H9 (cell line): ENCODE data around the gene IFT25. TPM values are rescaled to one million over a fixed set of nuclear protein-coding genes. Genes with fewer than 3 reads are reported as not detected.
"Not testable (repeated sequence)": the region's sequence is repeated elsewhere in the genome, so short reads cannot be mapped to it uniquely, and the experiment has no call there.

Source experiments
- DNase-seq: peaks from one replicate; pipeline ENCODE4 v3.0.0-alpha.2; 2017
- H2AFZ ChIP-seq: one replicate; pipeline ENCODE4 v1.6.1; 2013; ENCODE audit warnings: mild to moderate bottlenecking, low read length, control low read depth, moderate library complexity
- H2AK5ac ChIP-seq: 2 replicates; pipeline ENCODE4 v1.6.1; 2013; ENCODE audit warnings: low read length, control low read depth, mixed read lengths; ENCODE audit not compliant: insufficient read length
- H2BK120ac ChIP-seq: one replicate; pipeline ENCODE4 v1.6.1; 2013; ENCODE audit warnings: low read depth, mild to moderate bottlenecking, low read length, control low read depth, inconsistent platforms; ENCODE audit not compliant: poor library complexity, severe bottlenecking
- H2BK12ac ChIP-seq: 2 replicates; pipeline ENCODE4 v1.6.1; 2013; ENCODE audit warnings: low read length, control low read depth, mixed read lengths, low read depth; ENCODE audit not compliant: insufficient read length
- H2BK15ac ChIP-seq: 2 replicates; pipeline ENCODE4 v1.6.1; 2013; ENCODE audit warnings: low read depth, low read length, control low read depth
- H2BK20ac ChIP-seq: one replicate; pipeline ENCODE4 v1.6.1; 2013; ENCODE audit warnings: low read depth, mild to moderate bottlenecking, low read length, control low read depth, inconsistent platforms; ENCODE audit not compliant: poor library complexity, severe bottlenecking
- H2BK5ac ChIP-seq: 2 replicates; pipeline ENCODE4 v1.6.1; 2013; ENCODE audit warnings: low read length, control low read depth, mixed read lengths; ENCODE audit not compliant: insufficient read length
- H3K14ac ChIP-seq: 2 replicates; pipeline ENCODE4 v1.6.1; 2013; ENCODE audit warnings: low read length, control low read depth; ENCODE audit not compliant: insufficient read depth
- H3K18ac ChIP-seq: 2 replicates; pipeline ENCODE4 v1.6.1; 2013; ENCODE audit warnings: low read depth, mild to moderate bottlenecking, mixed read lengths, low read length, control low read depth; ENCODE audit not compliant: insufficient read length
- H3K23ac ChIP-seq: 2 replicates; pipeline ENCODE4 v1.6.1; 2013; ENCODE audit warnings: low read length, control low read depth, mixed read lengths, low read depth; ENCODE audit not compliant: insufficient read length
- H3K23me2 ChIP-seq: 2 replicates; pipeline ENCODE4 v1.6.1; 2013; ENCODE audit warnings: low read depth, mild to moderate bottlenecking, mixed read lengths, low read length, control low read depth; ENCODE audit not compliant: insufficient read length, poor library complexity, severe bottlenecking
- H3K27ac ChIP-seq: 2 replicates; pipeline ENCODE4 v1.5.1; 2013; ENCODE audit warnings: low read length, control low read depth, mixed read lengths, low read depth; ENCODE audit not compliant: insufficient read length
- H3K27me3 ChIP-seq: 2 replicates; pipeline ENCODE4 v1.6.1; 2013; ENCODE audit warnings: low read length, control low read depth, inconsistent platforms; ENCODE audit not compliant: insufficient read depth
- H3K4ac ChIP-seq: 2 replicates; pipeline ENCODE4 v1.6.1; 2013; ENCODE audit warnings: low read depth, mild to moderate bottlenecking, control low read depth, inconsistent platforms, low read length, moderate library complexity
- H3K4me1 ChIP-seq: 2 replicates; pipeline ENCODE4 v1.6.1; 2013; ENCODE audit warnings: low read length, control low read depth, inconsistent platforms; ENCODE audit not compliant: insufficient read depth
- H3K4me2 ChIP-seq: 2 replicates; pipeline ENCODE4 v1.6.1; 2013; ENCODE audit warnings: low read length, control low read depth, mixed read lengths; ENCODE audit not compliant: insufficient read length, insufficient read depth
- H3K56ac ChIP-seq: 2 replicates; pipeline ENCODE4 v1.6.1; 2013; ENCODE audit warnings: low read depth, mild to moderate bottlenecking, mixed read lengths, low read length, control low read depth; ENCODE audit not compliant: insufficient read length
- H3K79me1 ChIP-seq: 2 replicates; pipeline ENCODE4 v1.6.1; 2013; ENCODE audit warnings: low read depth, mild to moderate bottlenecking, moderate library complexity, low read length, control low read depth, inconsistent platforms; ENCODE audit not compliant: insufficient read depth, poor library complexity, severe bottlenecking
- H3K79me2 ChIP-seq: 2 replicates; pipeline ENCODE4 v1.6.1; 2013; ENCODE audit warnings: low read length, control low read depth, inconsistent platforms; ENCODE audit not compliant: insufficient read depth
- H3K9ac ChIP-seq: 2 replicates; pipeline ENCODE4 v1.6.1; 2013; ENCODE audit warnings: low read length, control low read depth, mixed read lengths; ENCODE audit not compliant: insufficient read length; ENCODE audit errors: extremely low read depth
- H3K9me3 ChIP-seq: one replicate; pipeline ENCODE4 v1.6.1; 2013; ENCODE audit warnings: low read depth, low read length, inconsistent platforms; ENCODE audit not compliant: control insufficient read depth
- H3T11ph ChIP-seq: one replicate; pipeline ENCODE4 v1.6.1; 2013; ENCODE audit warnings: mild to moderate bottlenecking, low read length, control low read depth, inconsistent platforms
- H4K20me1 ChIP-seq: one replicate; pipeline ENCODE4 v1.6.1; 2013; ENCODE audit not compliant: control insufficient read depth, insufficient read length, insufficient read depth
- H4K5ac ChIP-seq: 2 replicates; pipeline ENCODE4 v1.6.1; 2013; ENCODE audit warnings: low read depth, mild to moderate bottlenecking, mixed read lengths, low read length, control low read depth; ENCODE audit not compliant: insufficient read length
- H4K8ac ChIP-seq: replicated peaks from 2 replicates; pipeline ENCODE4 v1.6.1; 2013; ENCODE audit warnings: low read length, control low read depth, mixed read lengths, low read depth; ENCODE audit not compliant: insufficient read length
- H4K91ac ChIP-seq: 2 replicates; pipeline ENCODE4 v1.6.1; 2013; ENCODE audit warnings: low read depth, mild to moderate bottlenecking, moderate library complexity, mixed read lengths, low read length, control low read depth; ENCODE audit not compliant: insufficient read length
- H3K27ac Mint-ChIP-seq, 3 experiments: 2 replicates in 2 of 3; 3 replicates in 1 of 3; pipeline ENCODE4 v1.8.0; 2020 to 2021; ENCODE audit warnings: mixed read lengths in 3 of 3, mild to moderate bottlenecking in 1 of 3, moderate library complexity in 1 of 3
- H3K27me3 Mint-ChIP-seq: 2 replicates; pipeline ENCODE4 v1.8.0; 2021; ENCODE audit warnings: low read depth, mild to moderate bottlenecking, moderate library complexity, mixed read lengths
- H3K36me3 Mint-ChIP-seq, 3 experiments: 2 replicates in 2 of 3; 3 replicates in 1 of 3; pipeline ENCODE4 v1.8.0; 2020 to 2021; ENCODE audit warnings: low read depth in 3 of 3, mixed read lengths in 3 of 3; ENCODE audit not compliant: insufficient read depth in 1 of 3
- H3K4me1 Mint-ChIP-seq, 2 experiments: 2 replicates each; pipeline ENCODE4 v1.8.0; 2020; ENCODE audit warnings: mixed read lengths in 2 of 2
- H3K4me3 Mint-ChIP-seq, 2 experiments: 2 replicates in 1 of 2; 3 replicates in 1 of 2; pipeline ENCODE4 v1.8.0; 2020 to 2021; ENCODE audit warnings: mild to moderate bottlenecking in 2 of 2, mixed read lengths in 2 of 2, moderate library complexity in 1 of 2
- H3K9me3 Mint-ChIP-seq, 2 experiments: 2 replicates in 1 of 2; 3 replicates in 1 of 2; pipeline ENCODE4 v1.8.0; 2020; ENCODE audit warnings: mild to moderate bottlenecking in 2 of 2, mixed read lengths in 2 of 2, moderate library complexity in 1 of 2
- WGBS: extraction: QIAGEN DNeasy Blood & Tissue Kit; methylation state at CpG from one replicate; pipeline ENCODE4 v1.1.7; 2013; ENCODE audit warnings: missing lambda C conversion rate, low lambda C conversion rate, mixed read lengths; ENCODE audit not compliant: insufficient read length; ENCODE audit errors: extremely low coverage; 5-methylcytosine and 5-hydroxymethylcytosine counted together
- total RNA-seq: library from RNA; stranded (reverse); gene quantifications from 2 replicates; pipeline ENCODE4 v1.2.1, GENCODE V29; 2021
- TF ChIP-seq, protein P1 (sequence below): fragments of 200-600 bp; sonication (generic); conservative IDR thresholded peaks from 3 replicates; pipeline ENCODE4 v1.8.0; 2021; ENCODE audit warnings: antibody characterized with exemption, mild to moderate bottlenecking

The IFT25 gene
- total RNA-seq, 1 experiment from 2014 or later, result 36.8 TPM

GRCh38 chr1:53878492-53879105 is 66.9 kb downstream of the IFT25 start:
- no peaks in the 10 kb centered on the region for H3K23me2 ChIP-seq
- no peak overlapping the region for H3K4ac ChIP-seq
- H2BK15ac ChIP-seq, result no peak overlapping the region
- H3K79me1 ChIP-seq, result no peaks in the 10 kb centered on the region
- H3K56ac ChIP-seq, result no peak overlapping the region
- no peaks in the 10 kb centered on the region for H3K4me1 ChIP-seq
- H4K91ac ChIP-seq, result no peak overlapping the region
- H4K20me1 ChIP-seq, result no peaks in the 10 kb centered on the region
- H2BK20ac ChIP-seq, result no peak overlapping the region
- H2BK5ac ChIP-seq, result no peak overlapping the region
- H2AFZ ChIP-seq, result no peak overlapping the region
- H4K8ac ChIP-seq, result no peak overlapping the region
- H3K4me2 ChIP-seq, result no peak overlapping the region
- H3K23ac ChIP-seq, result no peak overlapping the region
- no peak overlapping the region for H2BK120ac ChIP-seq
- no peak overlapping the region for H3K18ac ChIP-seq
- no peak overlapping the region for H3K9ac ChIP-seq
- Mint-ChIP-seq H3K27ac (no peak overlapping the region; a peak in 1 of 7 replicates), H3K4me3 (no peak overlapping the region), H3K4me1 (no peaks in the 10 kb centered on the region), H3K9me3 (no peaks in the 10 kb centered on the region), H3K27me3 (no peaks in the 10 kb centered on the region), H3K36me3 (peaks cover 16 to 51% (median 34%) of the 10 kb centered on the region in 3 experiments; a peak in 6 of 7 replicates)
- H3K9me3 ChIP-seq, result no peaks in the 10 kb centered on the region
- WGBS, result no CpG with 5 or more reads among the region's 5 CpGs
- no peak overlapping the region for H3K14ac ChIP-seq
- no peak for DNase-seq
- H3K27me3 ChIP-seq, result no peaks in the 10 kb centered on the region
- no peak overlapping the region for H3T11ph ChIP-seq
- TF ChIP-seq, protein P1, sequence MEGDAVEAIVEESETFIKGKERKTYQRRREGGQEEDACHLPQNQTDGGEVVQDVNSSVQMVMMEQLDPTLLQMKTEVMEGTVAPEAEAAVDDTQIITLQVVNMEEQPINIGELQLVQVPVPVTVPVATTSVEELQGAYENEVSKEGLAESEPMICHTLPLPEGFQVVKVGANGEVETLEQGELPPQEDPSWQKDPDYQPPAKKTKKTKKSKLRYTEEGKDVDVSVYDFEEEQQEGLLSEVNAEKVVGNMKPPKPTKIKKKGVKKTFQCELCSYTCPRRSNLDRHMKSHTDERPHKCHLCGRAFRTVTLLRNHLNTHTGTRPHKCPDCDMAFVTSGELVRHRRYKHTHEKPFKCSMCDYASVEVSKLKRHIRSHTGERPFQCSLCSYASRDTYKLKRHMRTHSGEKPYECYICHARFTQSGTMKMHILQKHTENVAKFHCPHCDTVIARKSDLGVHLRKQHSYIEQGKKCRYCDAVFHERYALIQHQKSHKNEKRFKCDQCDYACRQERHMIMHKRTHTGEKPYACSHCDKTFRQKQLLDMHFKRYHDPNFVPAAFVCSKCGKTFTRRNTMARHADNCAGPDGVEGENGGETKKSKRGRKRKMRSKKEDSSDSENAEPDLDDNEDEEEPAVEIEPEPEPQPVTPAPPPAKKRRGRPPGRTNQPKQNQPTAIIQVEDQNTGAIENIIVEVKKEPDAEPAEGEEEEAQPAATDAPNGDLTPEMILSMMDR, result peak; percentile 75
- H2BK12ac ChIP-seq, result no peak overlapping the region
- H2AK5ac ChIP-seq, result no peak overlapping the region
- H3K27ac ChIP-seq, result no peak overlapping the region
- H3K79me2 ChIP-seq, result no peaks in the 10 kb centered on the region
- H4K5ac ChIP-seq, result no peak overlapping the region

DNA sequence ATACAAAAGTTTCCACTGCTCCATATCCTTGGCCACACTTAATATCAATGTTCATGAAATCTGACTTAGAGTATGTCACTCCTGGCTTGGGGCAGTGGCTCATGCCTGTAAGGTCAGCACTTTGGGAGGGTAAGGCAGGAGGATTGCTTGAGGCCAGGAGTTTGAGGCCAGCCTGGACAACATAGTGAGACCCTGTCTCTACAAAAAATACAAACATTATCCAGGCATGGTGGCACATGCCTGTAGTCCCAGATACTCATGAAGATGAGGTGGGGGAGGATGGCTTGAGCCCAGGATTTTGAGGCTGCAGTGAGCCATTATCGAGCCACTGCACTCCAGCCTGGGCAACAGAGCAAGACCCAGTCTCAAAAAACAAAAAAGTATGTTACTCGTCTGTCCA is 70.3 kb downstream of the IFT25 start:
- no CpG with 5 or more reads among the region's 2 CpGs for WGBS

More for the DNA sequence above, 70.3 kb downstream of the IFT25 start:
- not testable (repeated sequence) for H3K4me3 Mint-ChIP-seq, H4K20me1 ChIP-seq, H3K27ac Mint-ChIP-seq, H3T11ph ChIP-seq, H3K4me2 ChIP-seq, H3K27ac ChIP-seq, H2AFZ ChIP-seq, H3K9ac ChIP-seq, H3K27me3 Mint-ChIP-seq, H3K4me1 ChIP-seq, H3K14ac ChIP-seq, H2BK120ac ChIP-seq, H4K5ac ChIP-seq, H2BK20ac ChIP-seq, H3K4ac ChIP-seq, H3K27me3 ChIP-seq, H2BK15ac ChIP-seq, H3K9me3 ChIP-seq, H4K8ac ChIP-seq, H3K23me2 ChIP-seq, H4K91ac ChIP-seq, H3K4me1 Mint-ChIP-seq, H2BK5ac ChIP-seq, H3K18ac ChIP-seq, H3K9me3 Mint-ChIP-seq, H3K79me1 ChIP-seq, H3K23ac ChIP-seq, H2AK5ac ChIP-seq, H3K79me2 ChIP-seq, DNase-seq, H3K56ac ChIP-seq, H2BK12ac ChIP-seq
- peaks cover 0 to 38% (median 17%) of the 10 kb centered on the region in 3 experiments; a peak in 5 of 7 replicates for H3K36me3 Mint-ChIP-seq
